GM04504 (cell line): ENCODE results near the gene CDC37L1.
A peak's percentile ranks its signal among the peaks of the same experiment; 100 is the strongest.
"Not testable (repeated sequence)": the region's sequence is repeated elsewhere in the genome, so short reads cannot be mapped to it uniquely, and the experiment has no call there.

Experiments
- DNase-seq: peaks from one replicate; pipeline ENCODE4 v3.0.0-alpha.2; 2012; ENCODE audit warnings: low read depth

The CDC37L1 gene

DNA sequence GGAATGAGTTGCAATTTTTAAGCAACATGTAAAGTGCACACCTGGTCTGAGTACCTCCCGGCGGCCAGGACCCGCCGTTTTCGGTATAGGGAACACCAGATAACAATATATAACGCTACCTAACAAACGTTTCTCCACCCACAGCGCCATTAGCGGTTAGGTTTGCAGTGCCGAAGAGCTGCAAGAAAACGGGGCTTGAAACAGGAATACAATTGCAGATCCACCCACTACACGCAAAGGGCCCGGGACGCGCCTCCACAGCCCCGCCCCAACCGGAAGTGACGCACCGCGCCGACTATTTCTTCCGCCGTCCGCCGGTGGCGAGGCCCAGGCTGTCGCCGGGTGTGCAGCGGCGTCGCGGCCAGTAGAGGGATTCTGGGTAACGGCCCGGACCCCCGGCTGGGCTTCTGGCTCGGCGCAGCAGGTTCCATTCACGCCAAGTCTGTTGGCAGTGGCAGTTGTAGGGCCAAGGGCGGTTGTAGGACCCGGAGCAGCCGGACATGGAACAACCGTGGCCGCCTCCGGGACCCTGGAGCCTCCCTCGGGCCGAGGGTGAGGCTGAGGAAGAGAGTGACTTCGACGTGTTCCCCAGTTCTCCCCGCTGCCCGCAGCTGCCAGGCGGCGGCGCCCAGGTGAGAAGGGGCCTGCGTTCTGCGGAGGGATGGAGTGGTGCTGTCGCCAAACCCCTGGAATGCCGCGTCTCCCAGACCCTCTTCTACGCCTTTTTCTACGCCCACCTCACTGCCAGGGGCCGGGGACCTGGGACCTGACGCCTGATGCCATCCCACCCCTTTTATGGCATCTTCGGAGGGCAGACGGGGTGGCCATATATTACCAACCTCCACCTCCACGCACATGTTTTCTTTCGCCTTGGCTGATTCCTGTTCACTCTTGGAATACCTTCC, at the start of gene CDC37L1:
CDC37L1 (plus strand) TSS at position 302 of the 905 bp plus-strand sequence; CDS start at position 501, 199 bp downstream.
- peak; percentile 89 for DNase-seq

DNA sequence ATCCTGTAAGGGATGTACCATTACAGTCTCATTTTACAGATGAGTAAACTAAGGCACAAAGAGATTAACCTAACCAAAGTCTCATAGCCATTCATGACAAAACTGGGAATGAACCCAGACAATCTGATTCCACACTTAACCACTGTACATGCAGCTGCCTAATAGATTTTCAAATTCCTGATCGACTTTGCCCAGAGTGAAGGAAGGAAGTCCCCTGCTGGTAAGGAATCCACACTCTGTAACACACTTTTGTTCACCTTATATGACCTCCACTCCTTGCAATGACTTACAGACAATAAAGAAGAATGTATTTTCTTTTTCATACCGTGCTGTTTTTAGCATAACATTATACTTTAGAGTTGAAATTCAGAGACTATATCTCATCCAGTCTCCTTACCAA, 48.5 kb upstream of the CDC37L1 start:
- no peak for DNase-seq

DNA sequence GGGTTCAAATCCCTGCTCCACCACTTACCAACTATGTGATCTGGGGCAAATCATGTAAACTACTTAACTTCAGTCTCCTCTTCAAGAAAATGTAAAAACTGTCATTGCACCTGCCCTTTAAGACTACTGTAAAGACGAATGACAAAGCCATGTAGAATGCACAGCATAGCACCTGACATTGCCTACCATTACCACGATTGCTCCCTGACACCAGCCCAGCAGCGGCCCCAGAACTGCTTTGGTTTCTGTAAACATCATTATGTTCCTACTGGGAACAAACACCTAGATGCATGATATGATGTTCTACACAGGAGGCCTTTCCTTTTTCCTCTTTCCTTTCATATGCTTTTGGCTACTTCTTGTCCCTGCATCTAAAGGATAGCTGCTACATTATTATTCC, 40.4 kb upstream of the CDC37L1 start:
- DNase-seq, result no peak

DNA sequence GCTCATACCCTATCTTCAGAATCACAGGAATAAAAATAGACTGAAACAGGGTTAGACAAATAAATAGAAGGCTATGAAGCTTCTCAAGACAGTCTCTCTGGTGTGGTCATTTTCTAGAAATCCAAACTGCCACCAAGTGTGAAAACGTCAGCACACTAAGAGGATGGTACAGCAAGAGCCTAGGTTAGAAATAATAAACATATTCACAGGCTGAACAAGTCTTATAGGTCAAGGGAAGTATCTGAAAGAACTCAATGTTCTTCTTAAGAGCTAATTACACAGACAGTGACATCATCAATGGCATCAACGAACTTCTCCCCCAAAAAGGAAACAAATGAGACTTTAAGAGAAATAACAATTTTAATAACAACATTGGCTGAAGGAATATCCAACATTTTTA, 39.9 kb upstream of the CDC37L1 start:
- DNase-seq, result no peak

DNA sequence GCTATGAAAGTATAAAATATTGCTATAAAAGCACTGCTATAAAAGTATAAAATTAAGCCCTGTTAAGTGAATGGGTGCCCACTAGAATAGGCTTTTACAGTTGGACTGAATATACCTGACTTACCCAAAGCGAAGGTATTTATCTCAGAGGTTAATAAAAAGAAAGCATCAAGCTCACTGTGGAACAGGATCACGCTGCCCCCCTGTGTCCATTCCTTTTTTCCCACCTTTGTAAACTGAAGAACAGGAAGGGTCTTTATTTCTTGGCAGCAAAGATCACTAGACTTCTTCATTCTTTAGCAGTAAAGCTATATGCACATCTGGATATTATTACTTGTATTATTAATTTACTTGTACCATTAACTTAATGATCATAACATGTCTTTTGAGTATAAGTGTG, 39.3 kb upstream of the CDC37L1 start:
- no peak for DNase-seq

DNA sequence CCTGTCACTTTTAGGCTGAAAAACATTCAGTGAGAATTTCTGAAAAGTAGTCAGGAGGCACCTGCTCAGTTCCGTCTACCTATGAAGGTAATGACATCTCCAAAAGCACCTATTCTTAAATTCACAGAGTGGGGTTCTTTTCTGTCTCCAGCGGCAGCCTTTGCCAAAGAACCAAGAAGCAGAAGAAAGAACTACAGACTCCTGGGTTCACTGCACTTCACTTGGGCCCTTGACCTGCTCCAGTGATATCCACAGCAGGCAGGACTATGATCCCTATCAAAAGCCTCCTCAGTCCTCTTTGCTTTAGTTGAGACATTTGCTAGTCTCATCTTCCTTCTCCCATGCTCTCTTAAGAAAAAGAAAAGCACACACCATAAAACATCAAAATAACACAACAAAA, 37.0 kb upstream of the CDC37L1 start:
- DNase-seq, result no peak

DNA sequence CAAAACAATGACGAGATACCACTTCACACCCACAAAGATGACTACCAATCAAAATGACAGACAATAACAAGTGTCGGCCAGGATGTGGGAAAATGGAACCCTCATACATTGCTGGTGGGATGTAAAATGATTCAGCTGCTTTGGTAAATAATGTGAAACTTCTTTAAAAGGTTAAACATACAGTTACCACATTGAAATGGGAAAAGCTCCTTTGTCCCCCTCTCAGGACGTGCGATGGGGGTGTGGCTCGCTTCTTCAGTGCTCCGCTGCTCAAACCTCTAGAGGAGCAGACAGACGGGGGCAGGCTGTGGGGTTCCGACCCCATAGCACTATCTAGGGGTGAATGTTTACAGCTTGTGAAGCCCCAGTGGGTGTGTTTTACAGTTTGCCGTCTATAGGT, 25.3 kb upstream of the CDC37L1 start:
- DNase-seq, result no peak

DNA sequence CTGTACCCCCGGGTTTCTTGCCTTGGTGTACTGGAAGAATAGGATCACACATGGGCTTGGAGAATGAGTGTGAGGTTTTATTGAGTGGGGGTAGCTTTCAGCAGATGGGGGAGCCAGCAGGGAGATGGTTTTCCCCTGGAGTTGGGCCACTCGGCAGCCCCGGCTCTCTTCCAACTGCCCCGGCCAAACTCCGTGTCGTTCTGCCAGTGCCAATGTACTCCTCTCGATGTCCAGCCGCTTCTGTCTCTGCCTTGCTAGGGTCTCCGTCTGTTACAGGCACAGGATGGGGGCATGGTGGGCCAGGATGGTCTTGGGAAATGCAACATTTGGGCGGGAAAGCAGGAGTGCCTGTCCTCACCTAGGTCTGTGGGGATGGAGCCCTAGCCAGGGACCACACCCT, 24.8 kb upstream of the CDC37L1 start:
- DNase-seq, result no peak

DNA sequence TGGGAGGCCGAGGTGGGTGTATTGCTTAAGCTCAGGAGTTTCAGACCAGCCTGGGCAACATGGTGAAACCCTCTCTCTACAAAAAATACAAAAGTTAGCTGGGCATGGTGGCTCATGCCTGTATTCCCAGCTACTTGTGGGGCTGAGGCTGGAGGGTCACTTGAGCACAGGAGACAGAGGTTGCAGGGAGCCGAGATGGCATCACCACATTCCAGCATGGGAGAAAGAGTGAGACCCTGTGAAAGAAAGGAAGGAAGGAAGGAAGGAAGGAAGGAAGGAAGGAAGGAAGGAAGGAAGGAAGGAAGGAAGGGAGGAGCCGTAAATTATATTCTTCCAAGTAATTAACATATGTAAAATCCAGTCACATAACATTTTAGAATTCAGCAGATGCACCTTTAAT, 23.2 kb upstream of the CDC37L1 start:
- not testable (repeated sequence) for DNase-seq

DNA sequence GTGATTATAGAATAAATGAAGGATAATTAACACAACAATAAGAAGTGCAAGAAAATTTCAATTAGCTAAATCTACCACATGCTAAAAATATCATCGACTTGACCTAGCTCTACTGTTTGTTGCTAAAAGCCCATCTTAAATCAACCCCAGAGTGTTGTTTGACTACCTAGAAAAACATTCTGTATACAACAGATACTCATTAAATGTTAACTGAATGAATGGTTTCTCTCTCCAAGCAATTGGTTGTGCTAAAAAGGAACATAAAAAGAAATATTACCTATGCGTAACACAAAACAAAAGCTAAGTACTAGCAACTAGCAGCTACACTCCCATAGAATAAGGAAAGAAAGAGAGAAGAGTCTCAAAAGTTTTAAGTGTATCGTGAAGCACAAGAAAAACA, 22.7 kb upstream of the CDC37L1 start:
- DNase-seq, result no peak

DNA sequence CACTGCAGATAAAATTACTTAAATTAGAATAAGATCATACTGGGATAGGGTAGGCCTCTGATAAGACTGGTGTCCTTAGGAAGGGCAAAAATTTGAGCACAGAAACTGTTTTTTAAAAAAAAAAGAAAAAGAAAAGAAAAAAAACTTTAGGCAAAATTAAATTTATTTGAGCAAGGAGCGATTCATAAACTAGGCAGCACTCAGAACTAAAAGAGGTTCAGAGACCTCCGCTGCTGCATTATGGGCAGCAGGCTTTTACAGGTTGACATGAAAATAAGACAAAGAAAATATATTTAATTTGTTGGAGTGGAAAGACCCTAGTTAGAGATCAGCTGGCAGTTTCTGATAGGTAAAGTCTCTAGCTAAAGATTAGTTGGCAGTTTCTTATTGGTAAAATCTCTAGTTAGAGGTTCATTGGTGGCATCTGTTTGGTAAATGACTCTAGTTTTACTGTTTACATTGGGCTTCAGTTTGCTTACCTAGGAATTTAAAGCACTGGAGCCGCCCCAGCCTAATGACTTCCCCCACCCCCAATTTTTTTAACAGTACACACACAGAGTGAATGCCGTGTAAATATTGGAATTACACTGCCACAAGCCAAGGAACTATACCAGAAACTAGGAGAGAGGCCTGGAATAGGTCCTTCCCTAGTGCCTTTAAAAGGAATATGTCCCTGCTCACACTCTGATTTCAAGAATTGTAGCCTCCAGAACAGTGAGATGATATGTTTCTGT, 21.8 kb upstream of the CDC37L1 start:
- DNase-seq, result no peak

DNA sequence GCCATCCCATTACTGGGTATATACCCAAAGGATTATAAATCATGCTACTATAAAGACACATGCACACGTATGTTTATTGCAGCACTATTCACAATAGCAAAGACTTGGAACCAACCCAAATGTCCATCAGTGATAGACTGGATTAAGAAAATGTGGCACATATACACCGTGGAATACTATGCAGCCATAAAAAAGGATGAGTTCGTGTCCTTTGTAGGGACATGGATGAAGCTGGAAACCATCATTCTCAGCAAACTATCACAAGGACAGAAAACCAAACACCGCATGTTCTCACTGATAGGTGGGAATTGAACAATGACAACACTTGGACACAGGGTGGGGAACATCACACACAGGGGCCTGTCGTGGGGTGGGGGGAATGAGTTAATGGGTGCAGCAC, 18.7 kb upstream of the CDC37L1 start:
- not testable (repeated sequence) for DNase-seq

DNA sequence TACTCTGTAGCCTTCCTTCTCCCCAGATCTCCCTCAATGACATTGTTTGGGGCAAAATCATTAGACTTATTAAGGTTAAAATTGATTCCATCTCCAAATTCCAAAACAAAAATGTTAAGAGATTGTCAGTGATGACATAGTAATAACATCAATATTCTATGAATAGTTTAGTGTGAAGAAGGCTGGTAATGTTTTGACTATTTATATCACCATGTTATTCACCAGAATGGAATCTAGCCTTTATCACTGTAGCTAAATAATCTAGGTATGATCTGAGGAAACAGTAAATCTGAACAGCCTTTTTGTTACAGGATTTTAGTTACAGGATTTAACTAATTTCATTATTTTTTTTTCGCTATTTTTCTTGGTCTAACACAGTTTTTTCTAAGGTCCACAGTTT, 18.2 kb upstream of the CDC37L1 start:
- DNase-seq, result no peak

DNA sequence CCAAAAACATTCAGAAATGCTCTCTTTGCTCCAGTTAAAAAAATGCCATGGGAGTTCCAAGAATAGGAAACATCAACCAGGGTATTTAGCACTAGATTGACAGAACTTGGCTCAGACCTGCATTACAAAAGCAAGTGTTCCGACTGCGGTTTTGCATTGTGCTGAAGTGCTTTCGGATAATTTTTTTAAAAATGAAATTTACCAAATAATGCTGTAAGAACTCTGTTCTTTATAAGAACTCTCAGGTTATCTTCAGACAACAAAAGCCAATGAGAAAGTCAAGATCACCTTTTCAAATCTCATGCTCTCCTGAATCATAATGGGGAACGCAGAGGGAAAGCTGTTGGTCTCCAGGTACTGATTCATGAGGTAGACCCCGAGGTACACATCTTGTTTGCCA, 17.8 kb upstream of the CDC37L1 start:
- DNase-seq, result no peak

DNA sequence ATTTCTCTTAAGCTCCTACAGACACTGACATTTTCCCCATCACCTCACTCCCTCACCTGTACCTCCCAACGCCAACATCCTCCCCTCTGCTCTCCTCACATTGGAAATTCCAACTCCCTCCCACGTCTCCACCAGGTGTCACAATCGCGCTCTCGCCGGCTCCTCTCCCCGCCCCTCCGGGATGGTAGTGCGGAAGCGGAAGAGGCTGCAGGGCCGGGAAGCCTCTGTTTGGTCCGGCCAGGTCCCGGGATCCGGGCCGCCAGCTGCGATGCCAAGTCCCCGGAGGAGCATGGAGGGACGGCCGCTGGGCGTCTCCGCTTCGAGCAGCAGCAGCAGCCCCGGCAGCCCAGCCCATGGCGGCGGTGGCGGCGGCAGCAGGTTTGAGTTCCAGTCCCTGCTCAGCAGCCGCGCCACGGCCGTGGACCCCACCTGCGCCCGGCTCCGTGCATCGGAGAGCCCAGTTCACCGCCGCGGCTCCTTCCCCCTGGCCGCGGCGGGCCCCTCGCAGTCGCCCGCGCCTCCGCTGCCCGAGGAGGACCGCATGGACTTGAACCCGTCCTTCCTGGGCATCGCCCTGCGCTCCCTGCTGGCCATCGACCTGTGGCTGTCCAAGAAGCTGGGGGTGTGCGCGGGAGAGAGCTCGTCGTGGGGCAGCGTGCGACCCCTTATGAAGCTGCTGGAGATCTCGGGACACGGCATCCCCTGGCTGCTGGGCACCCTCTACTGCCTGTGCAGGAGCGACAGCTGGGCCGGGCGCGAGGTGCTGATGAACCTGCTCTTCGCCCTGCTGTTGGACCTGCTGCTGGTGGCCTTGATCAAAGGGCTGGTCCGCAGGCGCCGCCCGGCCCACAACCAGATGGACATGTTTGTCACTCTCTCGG, 17.0 kb upstream of the CDC37L1 start, which contains the start of gene PLPP6:
PLPP6 (plus strand) TSS at position 187 of the 881 bp plus-strand sequence; CDS start at position 269, 82 bp downstream.
- DNase-seq, result no peak

DNA sequence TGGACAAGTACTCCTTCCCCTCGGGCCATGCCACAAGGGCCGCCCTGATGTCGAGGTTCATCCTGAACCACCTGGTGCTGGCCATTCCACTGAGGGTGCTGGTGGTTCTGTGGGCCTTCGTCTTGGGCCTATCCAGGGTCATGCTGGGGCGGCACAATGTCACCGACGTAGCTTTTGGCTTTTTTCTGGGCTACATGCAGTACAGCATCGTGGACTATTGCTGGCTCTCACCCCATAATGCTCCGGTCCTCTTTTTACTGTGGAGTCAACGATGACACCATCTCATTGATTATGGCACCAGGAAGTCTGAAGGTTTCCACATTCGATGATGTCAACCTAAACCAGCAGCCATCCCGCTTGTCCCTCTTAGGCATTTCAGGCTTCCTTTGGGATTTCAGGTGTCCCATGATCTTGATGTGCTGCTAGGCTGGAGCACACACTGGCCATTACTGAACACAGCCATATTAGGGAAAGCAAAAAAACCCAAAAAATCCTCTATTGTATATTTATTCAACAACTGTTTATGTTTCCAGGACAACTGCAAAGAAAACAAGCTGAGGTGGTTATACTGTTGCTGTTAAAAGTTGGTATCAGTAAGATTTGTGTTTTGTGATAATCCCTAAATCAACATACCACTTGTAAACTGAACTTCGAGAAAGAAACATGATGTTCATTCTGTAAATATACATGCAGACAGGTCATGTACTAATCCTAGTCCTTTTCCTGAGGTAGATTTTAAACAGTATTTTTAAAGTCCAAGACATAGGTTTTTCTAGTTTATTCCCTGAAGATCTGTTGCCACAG, 16.2 kb upstream of the CDC37L1 start:
- DNase-seq, result no peak

DNA sequence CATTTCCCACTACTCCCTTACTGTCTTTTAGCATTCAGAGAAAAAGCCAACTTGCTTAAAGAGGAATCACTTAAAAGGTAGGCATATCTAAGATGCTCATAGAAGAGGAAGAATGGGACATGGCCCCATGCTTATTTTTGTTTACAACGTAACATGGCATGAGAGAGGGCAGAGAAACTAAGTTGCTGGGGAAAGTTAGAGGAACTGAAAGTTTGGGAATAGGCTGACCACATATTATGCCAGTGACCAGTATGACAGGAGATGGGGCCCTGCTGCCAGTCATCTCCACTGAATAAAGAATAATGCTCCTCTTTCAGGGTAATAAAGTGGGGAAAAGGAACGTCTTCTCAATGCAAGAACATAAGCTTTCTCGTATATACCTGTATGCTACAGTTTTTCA, 15.4 kb upstream of the CDC37L1 start:
- DNase-seq, result no peak

DNA sequence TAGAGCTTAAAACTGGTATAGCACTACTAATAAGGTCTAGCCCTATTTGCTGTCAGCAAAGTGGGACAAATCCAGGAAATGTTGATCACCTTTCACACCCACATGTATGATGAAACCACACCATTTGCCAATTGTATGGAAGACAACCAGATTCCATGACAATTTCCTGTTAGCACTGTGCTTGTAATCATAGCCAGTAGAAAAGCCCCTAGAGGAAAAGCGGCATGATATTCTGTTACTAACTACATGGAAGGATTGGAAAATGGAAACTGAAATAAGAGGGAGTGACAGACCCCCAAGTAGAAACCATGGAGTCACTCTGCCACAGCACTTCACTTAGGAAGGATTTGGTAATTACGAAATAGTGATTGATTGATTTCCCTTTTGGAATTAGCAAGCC, 14.0 kb upstream of the CDC37L1 start:
- DNase-seq, result no peak

DNA sequence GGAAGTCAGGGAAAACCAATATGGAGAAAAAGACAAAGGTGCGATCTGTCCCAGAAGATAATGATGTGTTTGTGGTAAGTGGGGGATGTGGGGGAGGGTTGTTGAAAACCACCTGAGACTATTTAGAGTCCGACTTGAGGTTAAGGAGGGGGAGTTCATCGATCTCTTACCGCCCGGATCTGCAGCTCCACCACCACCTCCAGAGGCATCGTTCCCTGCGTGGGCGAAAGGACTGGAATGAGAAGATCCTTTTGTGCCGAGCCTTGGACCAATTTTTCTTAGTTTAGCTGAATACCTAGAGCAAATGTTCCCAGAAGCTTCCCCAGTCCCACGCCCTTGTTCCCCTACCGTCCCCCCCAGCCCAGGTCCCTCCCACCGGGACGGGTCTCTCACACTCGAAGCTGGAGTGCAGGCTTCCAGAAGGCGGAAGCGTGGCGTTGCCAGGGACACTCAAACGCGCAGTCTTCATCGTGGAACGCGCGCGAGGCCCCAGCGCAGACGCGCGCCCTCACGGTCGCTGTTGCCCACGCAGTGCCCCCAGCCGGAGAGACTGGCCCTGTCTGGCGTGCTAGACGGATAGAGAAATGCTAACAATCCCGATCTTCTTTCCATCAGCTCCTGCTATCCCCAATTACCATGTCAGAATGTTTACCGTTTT, 13.2 kb upstream of the CDC37L1 start, which contains the start of gene SPATA6L:
SPATA6L (minus strand) TSS at position 439 of the 658 bp plus-strand sequence; CDS start at position 209, 230 bp downstream.
- DNase-seq, result no peak

DNA sequence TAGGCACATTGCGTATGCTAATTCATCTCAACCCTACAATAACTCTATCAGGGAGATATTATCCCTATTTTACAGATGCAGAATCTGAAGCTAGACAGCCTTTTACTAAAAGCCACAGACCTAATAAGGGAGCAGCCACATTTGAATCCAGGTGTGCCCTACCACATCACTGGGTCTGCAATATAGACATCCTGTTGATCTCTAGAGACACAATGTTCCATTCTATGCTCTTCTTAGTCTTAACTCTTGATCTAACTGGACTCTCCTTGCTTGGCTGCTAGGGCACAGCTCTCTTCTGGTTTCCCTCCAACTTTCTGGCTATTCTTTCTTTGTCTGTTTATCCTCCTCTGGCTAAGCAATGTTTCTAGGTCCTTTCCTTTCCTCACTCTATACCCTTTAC, 11.7 kb upstream of the CDC37L1 start:
- DNase-seq, result no peak

DNA sequence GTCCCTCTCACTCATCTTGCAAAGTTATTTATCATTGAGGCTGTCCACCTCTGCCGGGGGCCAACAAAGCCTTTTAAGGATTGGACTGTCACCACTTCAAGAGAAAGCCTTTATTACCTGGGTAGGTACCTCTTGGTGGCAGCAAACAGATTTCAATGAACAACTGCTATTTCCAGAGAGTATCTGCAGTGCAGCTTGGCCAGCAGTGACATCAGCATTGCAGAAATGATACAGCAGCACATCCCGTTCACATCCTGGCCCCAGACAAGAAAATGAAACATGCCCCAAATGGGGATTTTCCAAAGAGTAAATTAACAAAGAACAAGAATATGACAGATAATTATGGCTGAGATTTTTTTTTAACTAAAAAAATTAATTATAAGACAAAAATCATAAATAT, 10.8 kb upstream of the CDC37L1 start:
- no peak for DNase-seq
